ES-I3 (cell line): Measurements from ENCODE around the gene KISS1R.
"Not testable (repeated sequence)": the region's sequence is repeated elsewhere in the genome, so short reads cannot be mapped to it uniquely, and the experiment has no call there.

Experiments used
- H3K36me3 ChIP-seq: 2 replicates; pipeline ENCODE4 v1.6.1; 2013; ENCODE audit warnings: mild to moderate bottlenecking, low read length, control low read depth, moderate library complexity; ENCODE audit not compliant: insufficient read depth
- H3K4me1 ChIP-seq: 2 replicates; pipeline ENCODE4 v1.6.1; 2013; ENCODE audit warnings: mild to moderate bottlenecking, control low read depth, low read length; ENCODE audit not compliant: insufficient read depth
- H3K9ac ChIP-seq: 2 replicates; pipeline ENCODE4 v1.6.1; 2013; ENCODE audit warnings: low read depth, mild to moderate bottlenecking, low read length, moderate library complexity
- H3K9me3 ChIP-seq: 2 replicates; pipeline ENCODE4 v1.6.1; 2013; ENCODE audit warnings: mild to moderate bottlenecking, low read length, moderate library complexity; ENCODE audit not compliant: control insufficient read depth, insufficient read depth

KISS1R gene

GRCh38 chr19:876780-877314 lies 40.3 kb upstream of the KISS1R start:
- H3K9ac ChIP-seq, result no peak overlapping the region
- H3K36me3 ChIP-seq, result no peaks in the 10 kb centered on the region
- no peaks in the 10 kb centered on the region for H3K9me3 ChIP-seq
- H3K4me1 ChIP-seq, result no peaks in the 10 kb centered on the region; the same call in 1 of the 2 replicates

GRCh38 chr19:877992-878660 lies 39.0 kb upstream of the KISS1R start:
- not testable (repeated sequence) for H3K9ac ChIP-seq, H3K4me1 ChIP-seq, H3K9me3 ChIP-seq, H3K36me3 ChIP-seq

- H3K36me3 ChIP-seq, result not testable (repeated sequence)
These were observed 38.2 kb upstream of the KISS1R start for GRCh38 chr19:878751-879561.

GRCh38 chr19:879711-880438 lies 37.3 kb upstream of the KISS1R start:
- Histone ChIP-seq H3K9ac (no peak overlapping the region), H3K9me3 (no peaks in the 10 kb centered on the region), H3K4me1 (no peaks in the 10 kb centered on the region; the same call in 1 of the 2 replicates), H3K36me3 (no peaks in the 10 kb centered on the region)

More at GRCh38 chr19:878751-879561, 38.2 kb upstream of the KISS1R start:
- H3K9ac ChIP-seq, H3K4me1 ChIP-seq, H3K9me3 ChIP-seq: not testable (repeated sequence)

- Histone ChIP-seq H3K4me1 (no peaks in the 10 kb centered on the region; the same call in 1 of the 2 replicates), H3K9me3 (no peaks in the 10 kb centered on the region), H3K36me3 (no peaks in the 10 kb centered on the region; the same call in 1 of the 2 replicates), H3K9ac (no peak overlapping the region)
These were observed 35.6 kb upstream of the KISS1R start for GRCh38 chr19:881385-882071.

- Histone ChIP-seq H3K9ac (no peak overlapping the region), H3K36me3 (no peaks in the 10 kb centered on the region; the same call in 1 of the 2 replicates), H3K4me1 (no peaks in the 10 kb centered on the region; the same call in 1 of the 2 replicates), H3K9me3 (no peaks in the 10 kb centered on the region)
These were observed 34.1 kb upstream of the KISS1R start for GRCh38 chr19:882871-883497.

GRCh38 chr19:883661-884211 lies 33.4 kb upstream of the KISS1R start:
- H3K4me1 ChIP-seq, result no peaks in the 10 kb centered on the region; the same call in 1 of the 2 replicates
- no peak overlapping the region for H3K9ac ChIP-seq
- H3K9me3 ChIP-seq, result no peaks in the 10 kb centered on the region
- H3K36me3 ChIP-seq, result no peaks in the 10 kb centered on the region; the same call in 1 of the 2 replicates

GRCh38 chr19:884420-885211 lies 32.5 kb upstream of the KISS1R start:
- Histone ChIP-seq H3K4me1 (no peaks in the 10 kb centered on the region; the same call in 1 of the 2 replicates), H3K36me3 (no peaks in the 10 kb centered on the region; the same call in 1 of the 2 replicates), H3K9ac (no peak overlapping the region), H3K9me3 (no peaks in the 10 kb centered on the region)

- Histone ChIP-seq H3K4me1 (no peaks in the 10 kb centered on the region; the same call in 1 of the 2 replicates), H3K9me3 (no peaks in the 10 kb centered on the region), H3K36me3 (no peaks in the 10 kb centered on the region; the same call in 1 of the 2 replicates), H3K9ac (no peak overlapping the region)
These were observed 31.5 kb upstream of the KISS1R start for GRCh38 chr19:885536-886224.

GRCh38 chr19:887072-887471 lies 30.1 kb upstream of the KISS1R start:
- no peaks in the 10 kb centered on the region; the same call in 1 of the 2 replicates for H3K4me1 ChIP-seq
- H3K36me3 ChIP-seq, result no peaks in the 10 kb centered on the region; the same call in 1 of the 2 replicates
- no peak overlapping the region for H3K9ac ChIP-seq
- H3K9me3 ChIP-seq, result no peaks in the 10 kb centered on the region

- Histone ChIP-seq H3K9me3 (no peaks in the 10 kb centered on the region), H3K9ac (no peak overlapping the region), H3K36me3 (no peaks in the 10 kb centered on the region; the same call in 1 of the 2 replicates), H3K4me1 (no peaks in the 10 kb centered on the region; the same call in 1 of the 2 replicates)
These were observed 29.5 kb upstream of the KISS1R start for GRCh38 chr19:887599-887998.
